Measurements from ENCODE around the gene PPOX.

The PPOX gene

GRCh38 chr1:161173711-161174110 lies 7.5 kb downstream of the PPOX start:
- CTCF ChIA-PET: interaction anchor here (4.1 kb wide), 1 partner anchor 8 kb away, joined by 45 read pairs; the partner anchor contains the start of gene PPOX
- DNase-seq: no peak
- WGBS (ENCODE audit: insufficient coverage): 96% methylated on average over 10 of the region's 11 CpGs
- no peaks in the 10 kb centered on the region for H3K9me3 ChIP-seq (ENCODE audit: control extremely low read depth in 1 of 5, control insufficient read depth in 4 of 5, insufficient read depth in 2 of 5, low read depth in 1 of 5, low read length in 4 of 5)
- H3K4me3 ChIP-seq (ENCODE audit: control insufficient read depth in 1 of 7, extremely low read depth in 1 of 7, insufficient read depth in 4 of 7, low read depth in 2 of 7, low read length in 6 of 7): no peak overlapping the region
- POLR2A ChIA-PET: no interaction called here
- no peaks in the 10 kb centered on the region for H3K27me3 ChIP-seq (replicated peaks in 2 of 5; ENCODE audit: control insufficient read depth in 4 of 5, insufficient read depth in 5 of 5, low read length in 4 of 5)
- H3K4me1 ChIP-seq (ENCODE audit: control extremely low read depth in 1 of 4, control insufficient read depth in 4 of 4, insufficient read depth in 4 of 4, low read length in 3 of 4): peaks cover 0 to 20% (median 17%) of the 10 kb centered on the region in 4 experiments
- peaks cover 18 to 63% (median 54%) of the 10 kb centered on the region in 4 experiments for H3K36me3 ChIP-seq (ENCODE audit: control insufficient read depth in 4 of 4, insufficient read depth in 4 of 4, low read length in 3 of 4)
- no peak overlapping the region for H3K27ac ChIP-seq (ENCODE audit: insufficient read depth in 1 of 2, low read depth in 1 of 2, low read length in 2 of 2, poor library complexity in 1 of 2, severe bottlenecking in 2 of 2)

- H3K27ac ChIP-seq (ENCODE audit: insufficient read depth in 1 of 2, low read depth in 1 of 2, low read length in 2 of 2, poor library complexity in 1 of 2, severe bottlenecking in 2 of 2): no peak overlapping the region
- H3K27me3 ChIP-seq (replicated peaks in 2 of 5; ENCODE audit: control insufficient read depth in 4 of 5, insufficient read depth in 5 of 5, low read length in 4 of 5): no peaks in the 10 kb centered on the region
- H3K4me3 ChIP-seq (ENCODE audit: control insufficient read depth in 1 of 7, extremely low read depth in 1 of 7, insufficient read depth in 4 of 7, low read depth in 2 of 7, low read length in 6 of 7): no peak overlapping the region
- ChIA-PET POLR2A (no interaction called here), CTCF (interaction anchor here (4.1 kb wide), 1 partner anchor 9 kb away, joined by 45 read pairs; the partner anchor contains the start of gene PPOX)
- H3K4me1 ChIP-seq (ENCODE audit: control extremely low read depth in 1 of 4, control insufficient read depth in 4 of 4, insufficient read depth in 4 of 4, low read length in 3 of 4): peaks cover 0 to 20% (median 17%) of the 10 kb centered on the region in 4 experiments
- DNase-seq: no peak
- peaks cover 13 to 56% (median 45%) of the 10 kb centered on the region in 4 experiments for H3K36me3 ChIP-seq (ENCODE audit: control insufficient read depth in 4 of 4, insufficient read depth in 4 of 4, low read length in 3 of 4)
- no peaks in the 10 kb centered on the region for H3K9me3 ChIP-seq (ENCODE audit: control extremely low read depth in 1 of 5, control insufficient read depth in 4 of 5, insufficient read depth in 2 of 5, low read depth in 1 of 5, low read length in 4 of 5)
- 100% methylated on average over 6 of the region's 11 CpGs for whole genome bisulfite sequencing (ENCODE audit: insufficient coverage)
Measured at GRCh38 chr1:161174911-161175310, 8.7 kb downstream of the PPOX start.

DNA sequence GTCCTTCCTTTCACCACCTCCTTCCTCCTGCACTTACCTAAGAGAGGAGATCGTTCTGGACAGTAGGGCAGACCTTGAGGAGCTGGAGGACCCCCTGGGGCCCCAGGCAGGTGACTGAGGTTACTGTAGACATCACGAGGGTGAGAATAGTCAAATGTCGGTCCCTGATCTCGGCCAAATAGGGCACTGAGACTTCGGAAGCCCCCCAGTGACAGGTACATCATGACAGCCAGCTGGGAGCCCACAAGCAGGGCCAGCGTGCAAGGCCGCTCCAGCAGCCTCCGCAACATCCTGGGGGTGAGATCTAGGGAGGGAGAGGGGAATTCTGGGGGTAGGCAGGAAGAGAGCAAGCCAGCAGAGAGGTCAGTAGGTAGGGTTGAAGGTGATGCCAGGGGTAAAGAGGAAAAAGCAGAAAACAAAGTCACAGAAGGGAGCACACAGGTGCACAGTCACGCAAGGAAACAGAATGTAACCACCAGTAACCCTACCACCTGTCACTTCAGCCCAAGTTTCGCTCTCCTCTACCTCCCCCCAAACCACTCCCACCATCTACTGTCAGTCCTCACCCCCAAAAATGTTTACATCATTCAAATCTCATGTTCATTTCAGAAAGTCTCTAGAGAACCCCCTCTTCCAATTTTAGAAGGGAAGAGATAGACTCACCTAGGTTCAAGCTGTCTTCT lies 9.7 kb downstream of the PPOX start:
- H3K4me1 ChIP-seq (ENCODE audit: control extremely low read depth in 1 of 4, control insufficient read depth in 4 of 4, insufficient read depth in 4 of 4, low read length in 3 of 4): peaks cover 0 to 20% (median 17%) of the 10 kb centered on the region in 4 experiments
- ChIA-PET POLR2A (interaction anchor here (1.9 kb wide), 1 partner anchor 10 kb away, joined by 12 read pairs; the partner anchor contains the start of gene PPOX), CTCF (interaction anchor here (1.2 to 4.1 kb wide), 6 partner anchors 10 to 106 kb away, joined by 3 to 45 read pairs (median 4); partner anchors contain the start of genes ARHGAP30 and PPOX)
- DNase-seq: no peak
- WGBS (ENCODE audit: insufficient coverage): 96% methylated on average over 9 of the region's 10 CpGs
- peak overlapping the region in 4 of 7 experiments; percentile 90 to 96 (median 94) for H3K4me3 ChIP-seq (ENCODE audit: control insufficient read depth in 1 of 7, extremely low read depth in 1 of 7, insufficient read depth in 4 of 7, low read depth in 2 of 7, low read length in 6 of 7)
- no peaks in the 10 kb centered on the region for H3K9me3 ChIP-seq (ENCODE audit: control extremely low read depth in 1 of 5, control insufficient read depth in 4 of 5, insufficient read depth in 2 of 5, low read depth in 1 of 5, low read length in 4 of 5)
- H3K36me3 ChIP-seq (ENCODE audit: control insufficient read depth in 4 of 4, insufficient read depth in 4 of 4, low read length in 3 of 4): peaks cover 8 to 48% (median 38%) of the 10 kb centered on the region in 4 experiments
- H3K27me3 ChIP-seq (replicated peaks in 2 of 5; ENCODE audit: control insufficient read depth in 4 of 5, insufficient read depth in 5 of 5, low read length in 4 of 5): no peaks in the 10 kb centered on the region
- H3K27ac ChIP-seq (ENCODE audit: insufficient read depth in 1 of 2, low read depth in 1 of 2, low read length in 2 of 2, poor library complexity in 1 of 2, severe bottlenecking in 2 of 2): peak overlapping the region in 1 of 2 experiments; percentile 86

DNA sequence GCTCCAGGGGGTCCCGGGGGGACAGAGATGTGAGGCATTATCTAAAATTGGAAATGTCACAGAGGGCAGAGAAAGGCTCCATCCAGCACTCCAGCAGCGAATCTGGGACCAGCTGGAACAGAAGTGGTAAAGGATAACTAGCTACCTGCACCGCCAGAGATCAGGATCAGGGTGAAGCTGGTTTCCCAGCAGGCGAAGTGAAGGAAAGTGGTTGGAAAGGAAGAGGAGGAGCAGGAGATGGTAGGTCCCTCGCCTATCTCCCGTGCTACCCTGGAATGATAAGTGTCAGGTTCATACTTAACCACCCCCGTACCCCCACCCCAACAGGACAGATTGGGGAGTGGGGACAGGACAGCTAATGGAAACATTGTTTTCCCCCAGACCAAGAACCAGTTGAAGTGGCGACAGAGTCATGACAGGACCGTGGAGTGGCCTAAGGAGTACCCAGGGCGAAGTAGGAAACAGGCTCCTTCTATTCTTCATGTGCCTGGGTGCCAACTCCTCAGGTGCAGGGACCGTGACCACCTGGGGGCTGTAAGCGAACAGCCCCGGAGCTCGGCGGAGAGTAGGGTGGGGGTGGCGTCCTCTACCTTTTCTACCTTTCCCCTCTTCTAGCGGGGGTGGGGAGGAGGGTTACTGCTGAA lies 10.4 kb downstream of the PPOX start:
- Histone ChIP-seq H3K27me3 (replicated peaks in 2 of 5; ENCODE audit: control insufficient read depth in 4 of 5, insufficient read depth in 5 of 5, low read length in 4 of 5) (no peaks in the 10 kb centered on the region), H3K27ac (ENCODE audit: insufficient read depth in 1 of 2, low read depth in 1 of 2, low read length in 2 of 2, poor library complexity in 1 of 2, severe bottlenecking in 2 of 2) (peak overlapping the region; percentile 77 to 86), H3K4me1 (ENCODE audit: control extremely low read depth in 1 of 4, control insufficient read depth in 4 of 4, insufficient read depth in 4 of 4, low read length in 3 of 4) (peaks cover 0 to 25% (median 17%) of the 10 kb centered on the region in 4 experiments), H3K9me3 (ENCODE audit: control extremely low read depth in 1 of 5, control insufficient read depth in 4 of 5, insufficient read depth in 2 of 5, low read depth in 1 of 5, low read length in 4 of 5) (no peaks in the 10 kb centered on the region), H3K4me3 (ENCODE audit: control insufficient read depth in 1 of 7, extremely low read depth in 1 of 7, insufficient read depth in 4 of 7, low read depth in 2 of 7, low read length in 6 of 7) (peak overlapping the region; percentile 65 to 96 (median 94)), H3K36me3 (ENCODE audit: control insufficient read depth in 4 of 4, insufficient read depth in 4 of 4, low read length in 3 of 4) (peaks cover 8 to 42% (median 31%) of the 10 kb centered on the region in 4 experiments)
- ChIA-PET CTCF (interaction anchor here (1.2 to 4.1 kb wide), 8 partner anchors 11 to 106 kb away, joined by 3 to 45 read pairs (median 4); partner anchors contain the start of genes ARHGAP30 and PPOX), POLR2A (interaction anchor here (1.9 kb wide), 1 partner anchor 11 kb away, joined by 12 read pairs; the partner anchor contains the start of gene PPOX)
- DNase-seq: no peak
- whole genome bisulfite sequencing (ENCODE audit: insufficient coverage): 65% methylated on average over 5 of the region's 17 CpGs

- no peaks in the 10 kb centered on the region for H3K9me3 ChIP-seq (ENCODE audit: control extremely low read depth in 1 of 5, control insufficient read depth in 4 of 5, insufficient read depth in 2 of 5, low read depth in 1 of 5, low read length in 4 of 5)
- ChIA-PET CTCF (interaction anchor here (1.2 to 4.1 kb wide), 8 partner anchors 11 to 107 kb away, joined by 3 to 45 read pairs (median 4); partner anchors contain the start of genes ARHGAP30 and PPOX), POLR2A (interaction anchor here (1.9 kb wide), 1 partner anchor 11 kb away, joined by 12 read pairs; the partner anchor contains the start of gene PPOX)
- H3K27ac ChIP-seq (ENCODE audit: insufficient read depth in 1 of 2, low read depth in 1 of 2, low read length in 2 of 2, poor library complexity in 1 of 2, severe bottlenecking in 2 of 2): peak within 1 kb of the TSS; percentile 77 to 86
- peaks cover 8 to 34% (median 24%) of the 10 kb centered on the region in 4 experiments for H3K36me3 ChIP-seq (ENCODE audit: control insufficient read depth in 4 of 4, insufficient read depth in 4 of 4, low read length in 3 of 4)
- DNase-seq: peak; percentile 83 to 90 (median 86)
- no peaks in the 10 kb centered on the region for H3K27me3 ChIP-seq (replicated peaks in 2 of 5; ENCODE audit: control insufficient read depth in 4 of 5, insufficient read depth in 5 of 5, low read length in 4 of 5)
- H3K4me1 ChIP-seq (ENCODE audit: control extremely low read depth in 1 of 4, control insufficient read depth in 4 of 4, insufficient read depth in 4 of 4, low read length in 3 of 4): peaks cover 1 to 32% (median 22%) of the 10 kb centered on the region in 4 experiments
- WGBS (ENCODE audit: insufficient coverage): 6% methylated on average over 47 of the region's 50 CpGs
- peak within 1 kb of the TSS; percentile 65 to 96 (median 94) for H3K4me3 ChIP-seq (ENCODE audit: control insufficient read depth in 1 of 7, extremely low read depth in 1 of 7, insufficient read depth in 4 of 7, low read depth in 2 of 7, low read length in 6 of 7)
Measured at GRCh38 chr1:161177112-161177935, 11.1 kb downstream of the PPOX start, which contains the start of gene B4GALT3. B4GALT3 (minus strand) TSS chr1:161177507; CDS start chr1:161176060, 1,447 bp downstream.

DNA sequence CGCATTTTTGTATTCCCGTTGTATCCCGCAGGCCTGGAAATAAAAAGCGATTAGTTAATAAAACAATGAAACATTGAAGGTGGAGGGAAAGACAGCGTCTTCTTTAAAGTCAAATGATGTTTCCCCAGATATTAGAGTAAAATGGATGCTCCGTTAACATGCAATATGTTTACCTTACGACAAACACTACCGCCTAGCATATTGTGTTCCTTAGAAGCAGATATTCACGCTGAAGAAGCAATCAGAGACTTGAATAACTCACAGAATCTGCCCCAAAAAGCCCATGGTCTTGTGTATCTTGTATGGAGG lies 11.7 kb downstream of the PPOX start:
- ChIA-PET CTCF (interaction anchor here (1.5 to 4.1 kb wide), 4 partner anchors 12 to 29 kb away, joined by 4 to 45 read pairs (median 10); partner anchors contain the start of gene PPOX), POLR2A (interaction anchor here (1.9 kb wide), 1 partner anchor 12 kb away, joined by 12 read pairs; the partner anchor contains the start of gene PPOX)
- DNase-seq: no peak
- 88% methylated on average over 8 of the region's 9 CpGs for WGBS (ENCODE audit: insufficient coverage)
- no peaks in the 10 kb centered on the region for H3K27me3 ChIP-seq (replicated peaks in 2 of 5; ENCODE audit: control insufficient read depth in 4 of 5, insufficient read depth in 5 of 5, low read length in 4 of 5)
- H3K9me3 ChIP-seq (ENCODE audit: control extremely low read depth in 1 of 5, control insufficient read depth in 4 of 5, insufficient read depth in 2 of 5, low read depth in 1 of 5, low read length in 4 of 5): no peaks in the 10 kb centered on the region
- peak overlapping the region; percentile 8 to 86 for H3K27ac ChIP-seq (ENCODE audit: insufficient read depth in 1 of 2, low read depth in 1 of 2, low read length in 2 of 2, poor library complexity in 1 of 2, severe bottlenecking in 2 of 2)
- H3K4me1 ChIP-seq (ENCODE audit: control extremely low read depth in 1 of 4, control insufficient read depth in 4 of 4, insufficient read depth in 4 of 4, low read length in 3 of 4): peaks cover 1 to 38% (median 28%) of the 10 kb centered on the region in 4 experiments
- H3K4me3 ChIP-seq (ENCODE audit: control insufficient read depth in 1 of 7, extremely low read depth in 1 of 7, insufficient read depth in 4 of 7, low read depth in 2 of 7, low read length in 6 of 7): peak overlapping the region in 5 of 7 experiments; percentile 25 to 96 (median 93)
- peaks cover 8 to 29% (median 19%) of the 10 kb centered on the region in 4 experiments for H3K36me3 ChIP-seq (ENCODE audit: control insufficient read depth in 4 of 4, insufficient read depth in 4 of 4, low read length in 3 of 4)

Measured in common myeloid progenitor, CD34-positive (primary cell).